Thoracic aorta (tissue), 2 donors: ENCODE data around the gene WNT7A. TPM values are rescaled to one million over a fixed set of nuclear protein-coding genes. Genes with fewer than 3 reads are reported as not detected.

Experiments used
- ATAC-seq: fragments of 150-250 bp; one replicate; pipeline ENCODE4 v1.8.0; 2017; ENCODE audit warnings: low read depth; ENCODE audit not compliant: insufficient number of reproducible peaks, low FRiP score
- DNase-seq: peaks from one replicate; pipeline ENCODE4 v3.0.0-alpha.2; 2020; ENCODE audit warnings: low spot score
- H3K27ac ChIP-seq, 2 donors: fragments of 200-600 bp; sonication (generic); 1 replicate in 1 of 2; 2 replicates in 1 of 2; pipeline ENCODE4 v1.5.1; 2016; ENCODE audit warnings: mild to moderate bottlenecking in 2 of 2, moderate library complexity in 2 of 2
- H3K27me3 ChIP-seq: fragments of 200-600 bp; sonication (generic); replicated peaks from 2 replicates; pipeline ENCODE4 v1.6.0; 2016; ENCODE audit warnings: mild to moderate bottlenecking; ENCODE audit not compliant: insufficient read depth
- H3K36me3 ChIP-seq: fragments of 200-600 bp; sonication (generic); one replicate; pipeline ENCODE4 v1.5.1; 2016
- H3K4me1 ChIP-seq, 2 donors: fragments of 200-600 bp; sonication (generic); 1 replicate in 1 of 2; 2 replicates in 1 of 2; pipeline versions ENCODE4 v1.5.1 to v1.6.0; 2016; ENCODE audit warnings: low read depth in 2 of 2, mild to moderate bottlenecking in 1 of 2; ENCODE audit not compliant: control insufficient read depth in 1 of 2
- H3K4me3 ChIP-seq: fragments of 200-600 bp; sonication (generic); 2 replicates; pipeline ENCODE4 v1.5.1; 2016; ENCODE audit warnings: mild to moderate bottlenecking
- H3K9me3 ChIP-seq: fragments of 200-600 bp; sonication (generic); 2 replicates; pipeline ENCODE4 v1.5.1; 2016
- total RNA-seq, 2 donors: library from RNA; depleted of rRNA; stranded (reverse); fragments of >200 nt; gene quantifications; one replicate each; pipeline versions ENCODE4 v1.1.0 to v1.2.3, GENCODE V29; 2016
- TF ChIP-seq, protein P1 (sequence below): fragments of 200-600 bp; sonication (generic); IDR thresholded peaks from one replicate; pipeline ENCODE4 v1.5.1; 2019; ENCODE audit warnings: antibody characterized with exemption

The WNT7A gene
- total RNA-seq, 2 donors from 2014 or later, result not detected

GRCh38 chr3:13783476-13783875, 96.4 kb downstream of the WNT7A start:
- Histone ChIP-seq H3K27ac (no peak overlapping the region), H3K9me3 (no peaks in the 10 kb centered on the region), H3K4me1 (no peaks in the 10 kb centered on the region), H3K4me3 (no peak overlapping the region), H3K36me3 (no peaks in the 10 kb centered on the region), H3K27me3 (no peaks in the 10 kb centered on the region)
- DNase-seq (no peak), ATAC-seq (no peak)
- TF ChIP-seq, protein P1, sequence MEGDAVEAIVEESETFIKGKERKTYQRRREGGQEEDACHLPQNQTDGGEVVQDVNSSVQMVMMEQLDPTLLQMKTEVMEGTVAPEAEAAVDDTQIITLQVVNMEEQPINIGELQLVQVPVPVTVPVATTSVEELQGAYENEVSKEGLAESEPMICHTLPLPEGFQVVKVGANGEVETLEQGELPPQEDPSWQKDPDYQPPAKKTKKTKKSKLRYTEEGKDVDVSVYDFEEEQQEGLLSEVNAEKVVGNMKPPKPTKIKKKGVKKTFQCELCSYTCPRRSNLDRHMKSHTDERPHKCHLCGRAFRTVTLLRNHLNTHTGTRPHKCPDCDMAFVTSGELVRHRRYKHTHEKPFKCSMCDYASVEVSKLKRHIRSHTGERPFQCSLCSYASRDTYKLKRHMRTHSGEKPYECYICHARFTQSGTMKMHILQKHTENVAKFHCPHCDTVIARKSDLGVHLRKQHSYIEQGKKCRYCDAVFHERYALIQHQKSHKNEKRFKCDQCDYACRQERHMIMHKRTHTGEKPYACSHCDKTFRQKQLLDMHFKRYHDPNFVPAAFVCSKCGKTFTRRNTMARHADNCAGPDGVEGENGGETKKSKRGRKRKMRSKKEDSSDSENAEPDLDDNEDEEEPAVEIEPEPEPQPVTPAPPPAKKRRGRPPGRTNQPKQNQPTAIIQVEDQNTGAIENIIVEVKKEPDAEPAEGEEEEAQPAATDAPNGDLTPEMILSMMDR, result no peak

DNA sequence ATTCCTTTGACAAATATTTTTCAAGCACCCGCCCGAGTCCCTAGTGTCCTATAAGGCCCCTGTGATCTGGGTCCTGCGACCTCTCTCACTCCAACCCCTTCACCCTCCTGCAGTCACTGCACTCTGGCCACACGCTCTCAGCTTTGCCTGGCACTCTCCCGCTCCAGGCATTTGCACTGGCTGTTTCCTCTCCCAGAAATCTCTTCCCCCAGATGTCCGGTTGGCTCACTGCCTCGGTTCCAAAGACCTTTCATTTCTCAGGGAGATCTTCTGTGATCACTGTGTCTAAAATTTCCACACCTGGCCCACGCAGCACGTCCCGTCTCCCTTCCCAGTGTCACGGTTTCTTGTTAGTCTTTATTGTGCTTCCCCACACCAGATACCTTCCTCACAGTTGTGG, 97.4 kb downstream of the WNT7A start:
- no peak overlapping the region for H3K4me3 ChIP-seq
- DNase-seq, result no peak
- no peak for ATAC-seq

GRCh38 chr3:13781417-13781816, 98.5 kb downstream of the WNT7A start:
- Histone ChIP-seq H3K9me3 (no peaks in the 10 kb centered on the region), H3K4me3 (no peak overlapping the region), H3K36me3 (no peaks in the 10 kb centered on the region), H3K27me3 (no peaks in the 10 kb centered on the region), H3K4me1 (no peaks in the 10 kb centered on the region), H3K27ac (no peak overlapping the region)
- TF ChIP-seq, protein P1, result no peak
- ATAC-seq (no peak), DNase-seq (no peak)

More for the DNA sequence above, 97.4 kb downstream of the WNT7A start:
- no peak overlapping the region for H3K27ac ChIP-seq
- H3K9me3 ChIP-seq, result no peaks in the 10 kb centered on the region
- TF ChIP-seq, protein P1, result no peak
- H3K27me3 ChIP-seq, result no peaks in the 10 kb centered on the region
- no peaks in the 10 kb centered on the region for H3K36me3 ChIP-seq
- no peaks in the 10 kb centered on the region for H3K4me1 ChIP-seq

GRCh38 chr3:13780432-13781176, 99.3 kb downstream of the WNT7A start:
- no peaks in the 10 kb centered on the region for H3K9me3 ChIP-seq
- DNase-seq (no peak), ATAC-seq (no peak)
- H3K4me1 ChIP-seq, result no peaks in the 10 kb centered on the region
- H3K36me3 ChIP-seq, result no peaks in the 10 kb centered on the region
- H3K27me3 ChIP-seq, result no peaks in the 10 kb centered on the region
- H3K4me3 ChIP-seq, result no peak overlapping the region
- H3K27ac ChIP-seq, result no peak overlapping the region
- TF ChIP-seq, protein P1, result no peak

DNA sequence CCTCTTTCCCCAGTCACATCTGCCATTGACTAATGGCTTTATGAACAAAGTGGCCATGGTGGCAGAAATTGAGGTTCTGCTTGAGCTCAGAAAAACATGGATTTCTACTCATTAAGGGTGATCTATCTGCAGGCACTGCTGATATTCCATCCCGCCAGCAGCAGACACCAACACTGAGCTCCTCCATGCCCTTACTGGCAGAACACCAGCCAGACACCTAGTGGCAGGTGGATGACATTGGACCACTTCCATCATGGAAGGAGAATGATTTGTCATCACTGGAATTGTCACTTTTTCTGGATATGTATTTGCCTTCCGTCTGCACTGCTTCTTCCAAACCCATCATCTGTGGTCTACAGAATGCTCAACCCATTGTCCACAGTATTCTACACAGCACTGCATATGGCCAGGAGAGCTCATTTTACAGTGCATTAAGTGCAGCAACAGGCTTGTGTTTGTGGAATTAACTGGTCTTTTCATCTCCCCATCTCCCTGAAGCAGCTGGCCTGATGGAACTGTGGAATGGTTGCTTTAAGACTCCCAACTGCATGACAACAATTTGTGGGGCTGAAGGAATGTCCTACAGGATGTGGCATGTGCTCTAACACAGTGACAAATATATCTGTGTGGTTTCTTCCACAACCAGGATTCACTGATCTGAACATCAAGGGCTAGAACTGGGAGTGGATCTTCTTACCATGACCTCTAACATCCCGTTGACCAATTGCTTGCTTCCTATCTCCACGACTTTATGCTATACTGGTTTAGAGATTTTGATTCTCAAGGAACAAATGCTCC, 103.4 kb downstream of the WNT7A start:
- H3K27me3 ChIP-seq, result no peaks in the 10 kb centered on the region
- no peaks in the 10 kb centered on the region for H3K36me3 ChIP-seq
- H3K4me1 ChIP-seq, result no peaks in the 10 kb centered on the region
- ATAC-seq, result no peak
- no peak overlapping the region for H3K4me3 ChIP-seq
- H3K9me3 ChIP-seq, result no peaks in the 10 kb centered on the region
- no peak overlapping the region for H3K27ac ChIP-seq
- no peak for DNase-seq
- TF ChIP-seq, protein P1, result no peak
